HAP-1 (cell line): ENCODE data around the gene C17orf58.
"Not testable (repeated sequence)": the region's sequence is repeated elsewhere in the genome, so short reads cannot be mapped to it uniquely, and the experiment has no call there.

Experiments used
- DNase-seq, 2 experiments: peaks; one replicate each; pipeline ENCODE4 v3.0.0-alpha.2; 2016 to 2020; ENCODE audit warnings: low spot score in 2 of 2
- H3K27me3 ChIP-seq: fragments of 250-450 bp; sonication (Bioruptor Pico); 2 replicates; pipeline ENCODE4 v1.5.1; 2020; ENCODE audit warnings: low read depth, mild to moderate bottlenecking, moderate library complexity
- H3K36me3 ChIP-seq: fragments of 250-450 bp; sonication (Bioruptor Pico); replicated peaks from 2 replicates; pipeline ENCODE4 v1.5.1; 2020; ENCODE audit warnings: mild to moderate bottlenecking
- H3K4me1 ChIP-seq: fragments of 250-450 bp; sonication (Bioruptor Pico); 2 replicates; pipeline ENCODE4 v1.5.1; 2020; ENCODE audit warnings: mild to moderate bottlenecking
- H3K4me3 ChIP-seq: fragments of 250-450 bp; sonication (Bioruptor Pico); 2 replicates; pipeline ENCODE4 v1.5.1; 2020; ENCODE audit warnings: mild to moderate bottlenecking, moderate library complexity
- H3K9me3 ChIP-seq: fragments of 250-450 bp; sonication (Bioruptor Pico); 2 replicates; pipeline ENCODE4 v1.5.1; 2020; ENCODE audit warnings: mild to moderate bottlenecking, moderate library complexity
- in situ Hi-C: fragments of 300-500 bp; cut with MboI; formaldehyde crosslinking; loops from 3 replicates; pipeline ENCODE4 v1.14.3; 2020; ENCODE audit warnings: low sequenced_read_pairs, inconsistent platforms, mixed read lengths

The C17orf58 gene

DNA sequence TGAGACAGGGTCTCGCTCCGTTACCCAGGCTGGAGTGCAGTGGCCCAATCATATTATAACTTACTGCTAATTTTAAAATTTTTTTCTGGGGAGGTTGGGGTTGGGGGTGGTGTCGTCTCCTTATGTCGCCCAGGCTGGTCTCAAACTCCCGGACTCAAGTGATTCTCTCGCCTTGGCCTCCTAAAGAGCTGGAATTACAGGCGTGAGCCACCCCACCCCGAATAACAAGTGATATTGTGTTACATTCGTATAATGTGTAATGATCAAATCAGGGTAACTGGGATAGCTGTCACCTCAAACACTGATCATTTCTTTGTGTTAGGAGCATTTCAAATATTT is 23.0 kb upstream of the C17orf58 start:
- Histone ChIP-seq H3K27me3 (no peaks in the 10 kb centered on the region), H3K4me3 (peak overlapping the region; percentile 11), H3K4me1 (peaks cover 13% of the 10 kb centered on the region), H3K36me3 (no peaks in the 10 kb centered on the region), H3K9me3 (no peaks in the 10 kb centered on the region)
- in situ Hi-C loops: no loop called here
- DNase-seq: no peak

DNA sequence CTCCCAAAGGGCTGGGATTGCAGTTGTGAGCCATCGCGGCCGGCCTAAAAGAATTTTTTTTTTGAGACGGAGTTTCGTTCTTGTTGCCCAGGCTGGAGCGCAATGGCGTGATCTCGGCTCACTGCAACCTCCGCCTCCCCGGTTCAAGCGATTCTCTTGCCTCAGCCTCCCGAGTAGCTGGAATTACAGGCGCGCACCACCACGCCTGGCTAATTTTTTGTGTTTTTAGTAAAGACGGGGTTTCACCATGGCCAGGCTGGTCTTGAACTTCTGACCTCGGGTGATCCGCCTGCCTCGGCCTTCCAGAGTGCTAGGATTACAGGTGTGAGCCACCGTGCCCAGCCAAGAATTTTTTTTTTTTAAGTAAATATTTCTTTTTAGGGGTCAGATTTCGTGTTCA is 22.2 kb upstream of the C17orf58 start:
- H3K36me3 ChIP-seq, H3K9me3 ChIP-seq, DNase-seq, in situ Hi-C loops, H3K4me3 ChIP-seq, H3K27me3 ChIP-seq: not testable (repeated sequence)
- peaks cover 13% of the 10 kb centered on the region for H3K4me1 ChIP-seq

DNA sequence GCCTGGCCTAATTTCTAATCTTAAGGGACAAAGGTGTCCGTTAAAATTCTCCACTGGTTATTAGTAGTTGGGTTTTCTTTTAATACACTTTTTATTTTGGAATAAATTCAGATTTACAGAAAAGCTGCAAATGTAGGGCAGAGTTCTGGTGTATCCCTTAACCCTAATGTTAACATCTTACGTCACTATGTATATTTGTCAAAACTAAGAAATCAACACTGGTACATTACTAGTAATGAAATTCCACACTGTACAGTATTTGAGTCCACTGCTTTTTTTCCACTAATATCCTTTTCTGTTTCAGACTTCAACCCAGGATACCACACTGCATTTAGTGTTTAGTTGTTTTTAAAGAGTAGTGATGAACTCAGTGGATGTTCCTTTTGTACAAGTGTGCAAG is 20.6 kb upstream of the C17orf58 start:
- no peaks in the 10 kb centered on the region for H3K27me3 ChIP-seq
- H3K4me3 ChIP-seq: no peak overlapping the region
- in situ Hi-C loops: no loop called here
- H3K4me1 ChIP-seq: peaks cover 13% of the 10 kb centered on the region
- no peaks in the 10 kb centered on the region for H3K9me3 ChIP-seq
- no peaks in the 10 kb centered on the region for H3K36me3 ChIP-seq
- no peak for DNase-seq

DNA sequence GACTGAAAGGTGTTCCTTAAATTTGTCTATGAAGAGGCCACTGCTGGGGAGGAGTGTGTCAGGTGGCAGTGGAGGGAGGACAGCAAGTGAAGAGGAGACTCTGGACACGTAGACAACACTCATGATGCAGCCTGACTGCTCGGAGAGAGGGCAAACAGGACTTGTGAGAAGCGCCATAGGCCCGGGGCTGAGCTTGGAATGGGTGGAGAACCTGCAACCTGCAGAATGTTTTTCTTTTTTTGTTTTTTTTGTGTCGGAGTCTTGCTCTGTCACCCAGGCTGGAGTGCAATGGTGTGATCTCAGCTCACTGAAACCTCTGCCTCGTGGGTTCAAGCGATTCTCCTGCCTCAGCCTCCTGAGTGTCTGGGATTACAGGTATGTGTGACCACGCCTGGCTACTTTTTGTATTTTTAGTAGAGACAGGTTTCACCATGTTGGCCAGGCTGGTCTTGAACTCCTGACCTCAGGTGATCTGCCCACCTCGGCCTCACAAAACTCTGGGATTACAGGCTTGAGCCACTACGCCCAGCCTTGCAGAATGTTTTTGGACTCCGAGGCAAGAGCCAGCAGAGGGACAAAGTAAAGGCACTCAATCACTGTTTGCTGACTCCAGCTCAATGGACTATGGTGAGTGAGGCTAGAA is 18.9 kb upstream of the C17orf58 start:
- H3K27me3 ChIP-seq: no peaks in the 10 kb centered on the region
- H3K9me3 ChIP-seq: no peaks in the 10 kb centered on the region
- no peak for DNase-seq
- in situ Hi-C loops: no loop called here
- H3K36me3 ChIP-seq: no peaks in the 10 kb centered on the region
- H3K4me1 ChIP-seq: peaks cover 6% of the 10 kb centered on the region
- H3K4me3 ChIP-seq: no peak overlapping the region

DNA sequence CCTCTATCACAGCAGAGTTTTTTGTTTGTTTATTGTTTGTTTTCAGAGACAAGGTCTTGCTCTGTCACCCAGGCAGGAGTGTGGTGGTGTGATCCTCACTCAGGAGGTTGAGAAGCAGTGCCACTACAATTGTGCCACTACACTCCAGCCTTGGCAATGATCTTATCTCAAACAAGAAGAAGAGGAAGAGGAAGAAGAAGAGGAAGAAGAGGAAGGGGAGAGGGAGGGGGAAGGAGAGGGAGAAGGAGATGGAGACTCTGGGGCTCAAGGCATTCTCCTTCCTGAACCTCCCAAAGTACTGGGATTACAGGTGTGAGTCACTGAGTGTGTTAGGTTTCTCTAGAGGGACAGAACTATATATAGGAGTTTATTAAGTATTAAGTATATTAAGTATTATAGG is 17.1 kb upstream of the C17orf58 start:
- H3K27me3 ChIP-seq: no peaks in the 10 kb centered on the region
- H3K4me1 ChIP-seq: no peaks in the 10 kb centered on the region
- H3K36me3 ChIP-seq: no peaks in the 10 kb centered on the region
- in situ Hi-C loops: no loop called here
- no peak overlapping the region for H3K4me3 ChIP-seq
- no peaks in the 10 kb centered on the region for H3K9me3 ChIP-seq
- no peak for DNase-seq

DNA sequence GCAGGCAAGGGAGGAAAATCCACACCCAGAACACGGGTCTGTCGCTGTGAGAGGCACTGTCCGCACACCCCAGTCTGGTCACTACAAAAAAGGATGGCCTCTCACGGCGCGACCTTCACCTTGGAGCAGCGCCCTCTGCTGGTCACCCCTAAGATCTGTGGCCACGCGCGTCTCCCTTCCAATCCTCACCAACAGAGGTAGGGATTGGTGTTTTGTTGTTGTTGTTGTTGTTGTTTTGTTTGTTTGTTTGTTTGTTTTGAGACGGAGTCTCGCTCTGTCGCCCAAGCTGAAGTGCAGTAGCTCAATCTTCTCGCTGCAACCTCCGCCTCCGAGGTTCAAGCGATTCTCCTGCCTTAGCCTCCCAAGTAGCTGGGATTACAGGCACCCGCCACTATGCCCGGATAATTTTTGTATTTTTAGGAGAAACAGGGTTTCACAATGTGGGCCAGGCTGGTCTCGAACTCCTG is 15.0 kb upstream of the C17orf58 start:
- H3K4me3 ChIP-seq: no peak overlapping the region
- in situ Hi-C loops: no loop called here

DNA sequence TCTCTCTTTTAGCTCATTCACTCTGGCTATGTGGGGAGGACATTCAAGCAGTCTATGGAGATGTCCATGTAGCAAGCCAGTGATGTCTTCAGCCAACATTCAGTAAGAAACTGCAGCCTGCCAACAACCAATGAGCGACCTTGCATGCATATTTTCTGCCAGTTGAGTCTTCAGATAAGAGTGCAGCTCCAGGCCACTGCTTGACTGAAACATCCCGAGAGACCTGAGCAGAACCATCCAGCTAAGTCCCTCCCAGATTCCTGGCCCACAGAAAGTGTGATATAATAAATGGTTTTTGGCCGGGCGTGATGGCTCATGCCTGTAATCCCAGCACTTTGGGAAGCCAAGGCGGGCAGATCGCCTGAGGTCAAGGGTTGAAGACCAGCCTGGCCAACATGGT is 10.5 kb upstream of the C17orf58 start:
- in situ Hi-C loops: no loop called here
- H3K4me3 ChIP-seq: no peak overlapping the region
- H3K36me3 ChIP-seq: no peaks in the 10 kb centered on the region
- DNase-seq: no peak
- H3K27me3 ChIP-seq: no peaks in the 10 kb centered on the region
- H3K4me1 ChIP-seq: no peaks in the 10 kb centered on the region
- H3K9me3 ChIP-seq: no peaks in the 10 kb centered on the region

More for the DNA sequence above, 15.0 kb upstream of the C17orf58 start:
- DNase-seq: peak; percentile 32 to 82
- Histone ChIP-seq H3K4me1 (no peaks in the 10 kb centered on the region), H3K9me3 (no peaks in the 10 kb centered on the region), H3K27me3 (no peaks in the 10 kb centered on the region), H3K36me3 (no peaks in the 10 kb centered on the region)

DNA sequence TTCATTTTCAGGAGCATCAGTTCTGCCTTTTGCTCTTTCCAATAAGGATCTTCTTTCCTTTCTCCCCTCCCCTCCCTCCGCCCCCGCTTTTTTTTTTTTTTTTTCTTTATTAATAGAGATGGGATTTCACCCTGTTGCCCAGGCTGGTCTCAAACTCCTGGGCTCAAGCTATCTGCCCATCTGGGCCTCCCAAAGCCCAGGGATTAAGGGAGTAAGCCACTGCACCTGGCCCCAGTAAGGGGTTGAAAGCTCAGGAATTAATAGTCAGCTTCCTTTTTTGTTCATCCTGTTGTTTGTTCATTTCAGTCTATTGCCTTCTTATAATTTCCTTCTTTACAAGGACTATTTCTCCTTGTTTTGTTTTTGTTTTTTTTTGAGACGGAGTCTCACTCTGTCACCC is 7.9 kb upstream of the C17orf58 start:
- in situ Hi-C loops: no loop called here
- no peaks in the 10 kb centered on the region for H3K4me1 ChIP-seq

DNA sequence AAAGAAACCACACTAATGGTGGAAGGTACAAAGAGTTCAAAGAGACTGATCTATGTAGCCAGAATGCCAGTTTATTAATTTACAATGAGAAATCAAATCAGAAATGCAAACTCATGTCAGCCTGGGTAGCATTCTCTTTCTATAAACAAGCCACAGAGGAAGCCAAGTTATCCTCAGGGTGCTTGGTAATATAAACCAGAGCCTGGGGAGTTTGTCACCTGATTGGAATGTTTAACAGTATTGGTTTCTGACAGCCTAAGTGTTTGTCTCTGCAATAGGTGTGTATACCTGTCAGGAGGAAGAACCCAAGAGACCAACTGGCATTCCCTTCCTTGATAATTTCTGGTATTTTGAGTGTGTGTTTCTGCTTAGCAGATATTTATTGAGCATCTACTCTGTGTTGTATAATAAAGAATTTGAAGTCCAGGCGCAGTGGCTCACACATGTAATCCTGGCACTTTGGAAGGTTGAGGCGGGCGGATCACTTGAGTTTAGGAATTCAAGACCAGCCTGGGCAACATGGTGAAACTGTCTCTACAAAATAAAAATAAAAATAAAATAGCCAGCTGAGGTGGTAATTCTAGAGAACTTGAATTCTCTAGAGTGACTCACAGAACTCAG is 3.1 kb upstream of the C17orf58 start:
- in situ Hi-C loops: loop anchor here (25.0 kb wide), 1 partner anchor 763 kb away; no protein-coding TSS in a partner anchor
- Histone ChIP-seq H3K4me1 (peaks cover 17% of the 10 kb centered on the region), H3K27me3 (no peaks in the 10 kb centered on the region), H3K9me3 (no peaks in the 10 kb centered on the region), H3K4me3 (no peak overlapping the region), H3K36me3 (no peaks in the 10 kb centered on the region)
- DNase-seq: no peak

More for the DNA sequence above, 7.9 kb upstream of the C17orf58 start:
- Histone ChIP-seq H3K27me3 (no peaks in the 10 kb centered on the region), H3K4me3 (no peak overlapping the region), H3K9me3 (no peaks in the 10 kb centered on the region), H3K36me3 (no peaks in the 10 kb centered on the region)
- DNase-seq: no peak

DNA sequence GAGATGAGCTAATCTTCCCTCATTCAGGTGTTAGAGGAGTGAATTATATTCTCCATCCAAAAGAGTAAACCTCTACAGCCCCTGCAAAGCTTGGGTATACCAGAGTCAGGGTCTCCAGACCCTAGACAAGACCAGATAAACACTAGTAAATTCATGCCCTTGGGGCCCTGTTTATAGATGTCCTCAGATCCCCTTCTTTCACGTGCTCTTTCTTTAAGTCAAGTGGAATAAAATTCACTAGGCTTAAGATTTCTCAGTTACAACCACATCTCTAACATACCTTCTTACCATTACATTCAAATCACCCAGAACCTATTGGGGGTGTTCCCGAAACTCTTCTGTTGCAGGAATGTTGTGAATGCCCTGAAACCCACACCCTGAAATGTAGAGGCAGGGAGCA is 2.2 kb upstream of the C17orf58 start:
- no peaks in the 10 kb centered on the region for H3K36me3 ChIP-seq
- no peaks in the 10 kb centered on the region for H3K9me3 ChIP-seq
- no peak for DNase-seq
- H3K4me1 ChIP-seq: peaks cover 17% of the 10 kb centered on the region
- no peaks in the 10 kb centered on the region for H3K27me3 ChIP-seq
- no peak overlapping the region for H3K4me3 ChIP-seq
- in situ Hi-C loops: loop anchor here (25.0 kb wide), 1 partner anchor 764 kb away; no protein-coding TSS in a partner anchor

DNA sequence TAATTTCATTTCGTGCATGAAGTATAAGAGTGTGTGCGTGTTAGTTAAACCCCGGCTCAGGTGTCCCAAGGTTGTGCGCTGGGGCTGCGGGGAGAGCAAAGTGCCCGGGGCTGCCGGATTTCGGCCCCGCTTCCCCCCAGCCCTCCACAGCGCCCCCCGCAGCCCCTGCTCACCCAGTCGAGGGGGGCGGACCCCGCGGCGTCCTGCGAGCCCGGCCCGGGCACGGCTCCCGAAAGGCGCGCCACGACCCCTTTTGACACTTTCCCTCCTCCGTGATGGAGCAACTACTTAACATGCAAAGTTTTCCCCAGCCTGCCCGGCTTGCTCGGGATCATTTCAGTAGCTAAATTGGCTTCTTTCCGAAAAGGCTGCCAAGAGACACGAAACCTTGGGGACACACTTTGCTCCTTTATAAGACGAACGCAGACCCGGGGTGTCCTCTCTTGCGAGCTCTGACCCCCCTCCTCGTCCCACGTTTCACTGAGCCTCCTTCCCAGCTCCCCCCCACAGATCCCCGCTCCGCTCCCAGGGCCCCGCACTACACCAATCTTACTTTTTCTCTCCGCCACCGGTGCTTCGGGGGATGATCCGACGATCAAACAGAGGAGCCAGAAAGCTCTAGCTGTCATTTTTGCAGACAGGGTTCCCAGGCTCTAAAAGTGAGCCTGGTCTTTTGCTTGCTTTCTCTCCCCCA is 552 bp downstream of the C17orf58 start:
- peak overlapping the region; percentile 35 for H3K4me3 ChIP-seq
- no peaks in the 10 kb centered on the region; the same call in 1 of the 2 replicates for H3K9me3 ChIP-seq
- H3K4me1 ChIP-seq: peaks cover 23% of the 10 kb centered on the region
- in situ Hi-C loops: loop anchor here (25.0 kb wide), 1 partner anchor 767 kb away; no protein-coding TSS in a partner anchor
- peak; percentile 38 to 65 for DNase-seq
- H3K36me3 ChIP-seq: peaks cover 3% of the 10 kb centered on the region; the same call in 1 of the 2 replicates
- H3K27me3 ChIP-seq: no peaks in the 10 kb centered on the region

DNA sequence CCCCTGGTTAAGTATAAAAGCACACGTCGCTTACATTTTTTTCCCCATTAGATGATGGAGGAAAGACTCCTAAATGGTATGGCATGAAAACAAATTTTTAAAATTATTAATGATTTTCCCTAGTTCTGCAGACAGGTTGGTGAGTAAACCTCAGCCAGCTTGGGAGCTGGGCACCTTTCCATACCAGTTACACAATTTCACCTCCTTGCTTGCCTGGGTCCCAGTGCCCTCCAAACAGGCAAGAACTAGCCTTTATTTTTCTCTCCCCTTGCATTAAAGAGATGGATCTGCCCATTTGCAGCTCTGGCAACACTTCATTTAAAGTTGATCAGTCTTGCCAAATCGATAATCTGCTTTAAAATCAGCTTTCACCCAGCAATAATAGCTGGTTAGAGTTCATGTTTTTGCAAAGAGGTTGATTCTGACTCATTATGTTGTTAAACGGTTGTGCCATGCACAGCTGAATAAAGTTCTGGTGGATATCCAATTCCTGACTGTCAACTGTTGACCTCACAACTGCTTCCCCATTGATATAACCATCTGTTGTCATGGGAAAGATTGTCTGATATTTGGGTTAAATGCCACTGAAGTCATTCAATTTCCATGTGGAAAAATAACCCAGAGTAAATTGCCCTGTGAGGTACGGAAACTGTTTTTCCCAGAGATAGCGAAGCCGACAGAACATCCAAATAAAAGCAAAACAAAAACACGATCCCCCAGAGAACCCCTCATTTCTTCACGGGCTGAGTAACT is 1.3 kb downstream of the C17orf58 start:
- no peaks in the 10 kb centered on the region for H3K27me3 ChIP-seq
- peaks cover 23% of the 10 kb centered on the region for H3K4me1 ChIP-seq
- DNase-seq: peak in 1 of 2 experiments; percentile 22
- in situ Hi-C loops: loop anchor here (25.0 kb wide), 1 partner anchor 767 kb away; no protein-coding TSS in a partner anchor
- H3K4me3 ChIP-seq: peak overlapping the region; percentile 35
- peaks cover 3% of the 10 kb centered on the region; the same call in 1 of the 2 replicates for H3K36me3 ChIP-seq
- no peaks in the 10 kb centered on the region; the same call in 1 of the 2 replicates for H3K9me3 ChIP-seq

DNA sequence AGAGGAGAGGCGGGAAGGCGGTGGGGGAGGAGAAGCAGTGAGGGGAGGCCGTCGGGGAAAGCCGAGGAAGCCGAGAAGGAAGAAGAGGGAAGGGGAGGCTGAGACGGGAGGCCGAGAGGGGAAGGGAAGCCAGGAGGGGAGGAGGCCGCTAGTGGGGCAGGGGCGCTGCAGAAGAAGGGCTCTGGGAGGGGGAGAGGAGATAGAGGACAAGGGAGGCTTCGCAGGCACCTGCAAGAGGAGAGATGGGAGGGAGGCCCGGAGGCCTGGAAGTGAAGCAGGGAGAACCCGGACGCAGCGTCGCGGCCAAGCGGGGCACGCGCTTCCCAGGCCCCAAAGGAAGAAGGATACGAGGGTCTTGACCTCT is 2.3 kb downstream of the C17orf58 start:
- in situ Hi-C loops: loop anchor here (25.0 kb wide), 1 partner anchor 768 kb away; no protein-coding TSS in a partner anchor
- Histone ChIP-seq H3K27me3 (no peaks in the 10 kb centered on the region), H3K4me1 (peaks cover 23% of the 10 kb centered on the region), H3K36me3 (peaks cover 3% of the 10 kb centered on the region; the same call in 1 of the 2 replicates), H3K4me3 (peak overlapping the region; percentile 71), H3K9me3 (no peaks in the 10 kb centered on the region; the same call in 1 of the 2 replicates)
- no peak for DNase-seq
